ENCODE data around the gene ADCY2. TPM values are rescaled to one million over a fixed set of nuclear protein-coding genes. Genes with fewer than 3 reads are reported as not detected.

ADCY2 gene
- total and polyA plus RNA-seq, 2 experiments from 2014 or later = 23.8 to 74.9 TPM

- H4K20me1 ChIP-seq (replicated peaks; ENCODE audit: insufficient read depth) = no peaks in the 10 kb centered on the region
- H3K27ac ChIP-seq (ENCODE audit: low read depth) = no peak overlapping the region
- H3K27me3 ChIP-seq (ENCODE audit: insufficient read depth) = no peaks in the 10 kb centered on the region
- H3K4me3 ChIP-seq = no peak overlapping the region
- Mint-ChIP-seq H3K9me3 (no peaks in the 10 kb centered on the region), H3K27me3 (ENCODE audit: insufficient read depth, low read depth, poor library complexity) (no peaks in the 10 kb centered on the region), H3K4me1 (peaks cover 3% of the 10 kb centered on the region; the same call in 1 of the 3 replicates), H3K27ac (no peak overlapping the region), H3K36me3 (ENCODE audit: low read depth) (no peaks in the 10 kb centered on the region), H3K4me3 (no peak overlapping the region)
- DNase-seq (ENCODE audit: low spot score) = no peak
- H3K4me1 ChIP-seq (ENCODE audit: insufficient read depth) = no peaks in the 10 kb centered on the region
- no peak for ATAC-seq
- peaks cover 3% of the 10 kb centered on the region; the same call in 1 of the 2 replicates for H3K9me2 ChIP-seq (ENCODE audit: insufficient read depth)
- no peaks in the 10 kb centered on the region for H3F3A ChIP-seq (replicated peaks; ENCODE audit: low read depth)
- H3K79me2 ChIP-seq (replicated peaks; ENCODE audit: insufficient read depth) = no peaks in the 10 kb centered on the region
- no peak overlapping the region for H3K4me2 ChIP-seq
- H2AFZ ChIP-seq = no peak overlapping the region
- no peaks in the 10 kb centered on the region for H3K36me3 ChIP-seq (ENCODE audit: insufficient read depth)
- TF ChIP-seq EZH2 (IDR thresholded peaks at IDR 0.05; ENCODE audit: low read depth, unreplicated experiment) (no peak), ZNF114 (CRISPR knock-in tag; IDR thresholded peaks at IDR 0.05) (no peak), ZNF462 (CRISPR knock-in tag; IDR thresholded peaks at IDR 0.05) (no peak), NANOG (IDR thresholded peaks at IDR 0.05; ENCODE audit: borderline replicate concordance) (no peak), POLR2AphosphoS5 (IDR thresholded peaks at IDR 0.05; ENCODE audit: low read depth) (no peak), ETS1 (IDR thresholded peaks at IDR 0.05) (no peak), JUNB (IDR thresholded peaks at IDR 0.05; ENCODE audit: unreplicated experiment) (no peak), STAT1 (IDR thresholded peaks at IDR 0.05; ENCODE audit: unreplicated experiment) (no peak), ZNF331 (CRISPR knock-in tag; IDR thresholded peaks at IDR 0.05; ENCODE audit: low read depth) (no peak), CREB1 (CRISPR knock-in tag; IDR thresholded peaks at IDR 0.05; ENCODE audit: low read depth) (no peak), EZH2phosphoT487 (IDR thresholded peaks at IDR 0.05; ENCODE audit: unreplicated experiment) (no peak)
- TF ChIP-seq, protein P1, sequence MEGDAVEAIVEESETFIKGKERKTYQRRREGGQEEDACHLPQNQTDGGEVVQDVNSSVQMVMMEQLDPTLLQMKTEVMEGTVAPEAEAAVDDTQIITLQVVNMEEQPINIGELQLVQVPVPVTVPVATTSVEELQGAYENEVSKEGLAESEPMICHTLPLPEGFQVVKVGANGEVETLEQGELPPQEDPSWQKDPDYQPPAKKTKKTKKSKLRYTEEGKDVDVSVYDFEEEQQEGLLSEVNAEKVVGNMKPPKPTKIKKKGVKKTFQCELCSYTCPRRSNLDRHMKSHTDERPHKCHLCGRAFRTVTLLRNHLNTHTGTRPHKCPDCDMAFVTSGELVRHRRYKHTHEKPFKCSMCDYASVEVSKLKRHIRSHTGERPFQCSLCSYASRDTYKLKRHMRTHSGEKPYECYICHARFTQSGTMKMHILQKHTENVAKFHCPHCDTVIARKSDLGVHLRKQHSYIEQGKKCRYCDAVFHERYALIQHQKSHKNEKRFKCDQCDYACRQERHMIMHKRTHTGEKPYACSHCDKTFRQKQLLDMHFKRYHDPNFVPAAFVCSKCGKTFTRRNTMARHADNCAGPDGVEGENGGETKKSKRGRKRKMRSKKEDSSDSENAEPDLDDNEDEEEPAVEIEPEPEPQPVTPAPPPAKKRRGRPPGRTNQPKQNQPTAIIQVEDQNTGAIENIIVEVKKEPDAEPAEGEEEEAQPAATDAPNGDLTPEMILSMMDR (conservative IDR thresholded peaks at IDR 0.05; ENCODE audit: low read depth in 2 of 2) = no peak
- TF ChIP-seq, protein P2, sequence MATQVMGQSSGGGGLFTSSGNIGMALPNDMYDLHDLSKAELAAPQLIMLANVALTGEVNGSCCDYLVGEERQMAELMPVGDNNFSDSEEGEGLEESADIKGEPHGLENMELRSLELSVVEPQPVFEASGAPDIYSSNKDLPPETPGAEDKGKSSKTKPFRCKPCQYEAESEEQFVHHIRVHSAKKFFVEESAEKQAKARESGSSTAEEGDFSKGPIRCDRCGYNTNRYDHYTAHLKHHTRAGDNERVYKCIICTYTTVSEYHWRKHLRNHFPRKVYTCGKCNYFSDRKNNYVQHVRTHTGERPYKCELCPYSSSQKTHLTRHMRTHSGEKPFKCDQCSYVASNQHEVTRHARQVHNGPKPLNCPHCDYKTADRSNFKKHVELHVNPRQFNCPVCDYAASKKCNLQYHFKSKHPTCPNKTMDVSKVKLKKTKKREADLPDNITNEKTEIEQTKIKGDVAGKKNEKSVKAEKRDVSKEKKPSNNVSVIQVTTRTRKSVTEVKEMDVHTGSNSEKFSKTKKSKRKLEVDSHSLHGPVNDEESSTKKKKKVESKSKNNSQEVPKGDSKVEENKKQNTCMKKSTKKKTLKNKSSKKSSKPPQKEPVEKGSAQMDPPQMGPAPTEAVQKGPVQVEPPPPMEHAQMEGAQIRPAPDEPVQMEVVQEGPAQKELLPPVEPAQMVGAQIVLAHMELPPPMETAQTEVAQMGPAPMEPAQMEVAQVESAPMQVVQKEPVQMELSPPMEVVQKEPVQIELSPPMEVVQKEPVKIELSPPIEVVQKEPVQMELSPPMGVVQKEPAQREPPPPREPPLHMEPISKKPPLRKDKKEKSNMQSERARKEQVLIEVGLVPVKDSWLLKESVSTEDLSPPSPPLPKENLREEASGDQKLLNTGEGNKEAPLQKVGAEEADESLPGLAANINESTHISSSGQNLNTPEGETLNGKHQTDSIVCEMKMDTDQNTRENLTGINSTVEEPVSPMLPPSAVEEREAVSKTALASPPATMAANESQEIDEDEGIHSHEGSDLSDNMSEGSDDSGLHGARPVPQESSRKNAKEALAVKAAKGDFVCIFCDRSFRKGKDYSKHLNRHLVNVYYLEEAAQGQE (IDR thresholded peaks at IDR 0.05; ENCODE audit: unreplicated experiment) = no peak
Observed at GRCh38 chr5:7382588-7382987, 13.3 kb upstream of the ADCY2 start.

Data from GM23338 (cell line).